Heart right ventricle (tissue), 16 donors: ENCODE results near the gene TIAL1. TPM values are rescaled to one million over a fixed set of nuclear protein-coding genes. Genes with fewer than 3 reads are reported as not detected.
A peak's percentile ranks its signal among the peaks of the same experiment; 100 is the strongest.

Experiments
- ATAC-seq, 8 donors: fragments of 200-7000 bp; cut with Tn5 transposase; one replicate each; pipeline ENCODE4 v1.9.1; 2020; ENCODE audit warnings: mild to moderate bottlenecking in 8 of 8, moderate library complexity in 8 of 8, moderate number of reproducible peaks in 1 of 8
- DNase-seq, 2 donors: peaks; one replicate each; pipeline ENCODE4 v3.0.0-alpha.2; 2020
- H3K27ac ChIP-seq, 10 donors: fragments of 200-600 bp; sonication (generic) in 2 of 10; one replicate each; pipeline versions ENCODE4 v1.5.0 to v1.8.0; 2020 to 2022; ENCODE audit warnings: mild to moderate bottlenecking in 3 of 10
- H3K27me3 ChIP-seq, 7 donors: fragments of 200-600 bp; one replicate each; pipeline ENCODE4 v1.8.0; 2021 to 2022; ENCODE audit warnings: mild to moderate bottlenecking in 2 of 7
- H3K36me3 ChIP-seq, 9 donors: fragments of 200-600 bp; sonication (generic) in 1 of 9; one replicate each; pipeline versions ENCODE4 v1.5.0 to v1.8.0; 2020 to 2022; ENCODE audit warnings: mild to moderate bottlenecking in 2 of 9
- H3K4me1 ChIP-seq, 9 donors: fragments of 200-600 bp; sonication (generic) in 1 of 9; one replicate each; pipeline versions ENCODE4 v1.5.0 to v1.8.0; 2020 to 2022; ENCODE audit warnings: mild to moderate bottlenecking in 4 of 9
- H3K4me3 ChIP-seq, 10 donors: fragments of 200-600 bp; sonication (generic) in 2 of 10; one replicate each; pipeline versions ENCODE4 v1.5.0 to v1.8.0; 2020 to 2022; ENCODE audit warnings: mild to moderate bottlenecking in 7 of 10, moderate library complexity in 2 of 10
- H3K9me3 ChIP-seq, 11 donors: fragments of 200-600 bp in 10 of 11; sonication (generic) in 2 of 11; one replicate each; pipeline versions ENCODE4 v1.5.0 to v1.8.0; 2013 to 2022; ENCODE audit warnings: mild to moderate bottlenecking in 2 of 11, control low read depth in 1 of 11, moderate library complexity in 1 of 11
- CTCF ChIP-seq, 9 donors: fragments of 200-600 bp; sonication (generic) in 2 of 9; IDR thresholded peaks; one replicate each; pipeline versions ENCODE4 v1.5.0 to v1.8.0; 2021 to 2022; ENCODE audit warnings: antibody characterized with exemption in 9 of 9, mild to moderate bottlenecking in 5 of 9, moderate library complexity in 1 of 9
- WGBS, 2 donors: extraction: QIAGEN DNeasy Blood & Tissue Kit; methylation state at CpG; one replicate each; pipeline ENCODE4 v1.1.7; 2013; ENCODE audit warnings: inconsistent platforms in 1 of 2; 5-methylcytosine and 5-hydroxymethylcytosine counted together
- intact Hi-C, 10 donors: fragments of 100-400 bp; cut with DNase I; formaldehyde crosslinking; loops; one replicate each; pipeline versions ENCODE4 v1.11.1 to v1.14.2; 2022
- polyA plus RNA-seq, 2 donors: library from polyadenylated mRNA; stranded (reverse); fragments of 200-250 nt; gene quantifications; one replicate each; pipeline ENCODE4 v1.2.3, GENCODE V29; 2013
- total RNA-seq, 10 donors: library from RNA; stranded (reverse); fragmentation: NEBNext Ultra II Directional in 3 of 10; extraction: Animal tissue kit (Norgen Biotek cat#: 25700) in 3 of 10; gene quantifications; one replicate each; pipeline versions ENCODE4 v1.2.1 to v1.2.4, GENCODE V29; 2021 to 2023
- donor health status: Arrhythmogenic right ventricular cardiomyopathy.
- donor health status: ischemic (EF 13 %, LVEDD 7.1; RV severe dilation, severe dysfunction).
- donor health status: healthy with polysubstance abuse.
- donor health status: DM: no; HTN: yes; CAD: no.
- donor health status: DM: no; HTN: no; CAD: no.
- donor health status: ischemic (EF 25% LVEDD 6.9; RV normal size, moderate dysfunction).
- donor health status: ischemic (EF 25% LVEDD 5.7; RV mildly dilated, moderate dysfunction).
- donor health status: healthy.
- donor health status: DM: yes; HTN: yes; CAD: no.
- donor health status: Ischemic cardiomyopathy.
- donor health status: ischemic (EF 35%, LVEDD 5.7; RV mildly dilated, moderate dysfunction).
- donor health status: nonischemic (EF 11% LVEDD 7.7; RV severe dilation, severe dysfunction).
- donor health status: DM: yes; HTN: yes; CAD: no.
- donor health status: PGD.
- donor health status: ischemic (EF 29% LVEDD 5.4; RV normal size, mild dysfunction).
- donor health status: nonischemic (EF 23%, LVEDD 6.1; RV moderate dilation, normal function).

The TIAL1 gene
- total and polyA plus RNA-seq, 12 donors, result 35.9 to 94.6 (median 69.9) TPM

GRCh38 chr10:119595676-119596515, 868 bp downstream of the TIAL1 start:
- H3K27me3 ChIP-seq, result no peaks in the 10 kb centered on the region
- peaks cover 0 to 4% (median 0%) of the 10 kb centered on the region in 11 donors for H3K9me3 ChIP-seq
- peaks cover 0 to 16% (median 0%) of the 10 kb centered on the region in 9 donors for H3K36me3 ChIP-seq
- TF ChIP-seq CTCF (IDR thresholded peaks at IDR 0.05), result no peak
- peak overlapping the region; percentile 72 to 94 (median 86) for H3K4me3 ChIP-seq
- peak overlapping the region; percentile 92 to 99 (median 98) for H3K27ac ChIP-seq
- ATAC-seq (peak; percentile 45 to 76 (median 54)), DNase-seq (peak; percentile 43 to 49)
- 0% methylated on average over 49 to 50 of the region's 50 CpGs for WGBS, 2 donors
- intact Hi-C loops, result loop anchor here in 6 of 10 donors (2.0 to 10.0 kb wide), 9 partner anchors 55 to 421 kb away; partner anchors contain the start of genes BAG3 (in 4 of the 6), MCMBP (in 2 of the 6), INPP5F (in 1 of the 6) and PRDX3 (in 1 of the 6)
- peaks cover 3 to 56% (median 49%) of the 10 kb centered on the region in 9 donors for H3K4me1 ChIP-seq

GRCh38 chr10:119595134-119595675, 1.6 kb downstream of the TIAL1 start:
- intact Hi-C loops, result loop anchor here in 5 of 10 donors (5.0 to 10.0 kb wide), 7 partner anchors 57 to 420 kb away; partner anchors contain the start of genes BAG3 (in 3 of the 5), MCMBP (in 2 of the 5), INPP5F (in 1 of the 5) and PRDX3 (in 1 of the 5)
- Histone ChIP-seq H3K36me3 (peaks cover 0 to 23% (median 0%) of the 10 kb centered on the region in 9 donors), H3K27me3 (no peaks in the 10 kb centered on the region), H3K4me3 (peak overlapping the region; percentile 72 to 94 (median 86)), H3K9me3 (peaks cover 0 to 4% (median 0%) of the 10 kb centered on the region in 11 donors), H3K4me1 (peaks cover 3 to 59% (median 49%) of the 10 kb centered on the region in 9 donors), H3K27ac (peak overlapping the region in 8 of 10 donors; percentile 95 to 99 (median 98))
- 20 to 26% methylated on average over 5 of the region's 5 CpGs for WGBS, 2 donors
- ATAC-seq (no peak), DNase-seq (no peak)
- TF ChIP-seq CTCF (IDR thresholded peaks at IDR 0.05), result no peak

GRCh38 chr10:119588071-119588470, 8.7 kb downstream of the TIAL1 start:
- peaks cover 0 to 37% (median 27%) of the 10 kb centered on the region in 9 donors for H3K4me1 ChIP-seq
- DNase-seq (no peak), ATAC-seq (no peak)
- H3K36me3 ChIP-seq, result peaks cover 0 to 71% (median 21%) of the 10 kb centered on the region in 9 donors
- H3K4me3 ChIP-seq, result no peak overlapping the region
- H3K9me3 ChIP-seq, result no peaks in the 10 kb centered on the region
- 93 to 97% methylated on average over 4 of the region's 4 CpGs for WGBS, 2 donors
- intact Hi-C loops, result no loop called here
- no peak overlapping the region for H3K27ac ChIP-seq
- no peaks in the 10 kb centered on the region for H3K27me3 ChIP-seq
- no peak for TF ChIP-seq CTCF (IDR thresholded peaks at IDR 0.05)

GRCh38 chr10:119578355-119578754, 18.4 kb downstream of the TIAL1 start:
- H3K9me3 ChIP-seq, result no peaks in the 10 kb centered on the region
- DNase-seq, result no peak
- WGBS, 2 donors, result 99 to 100% methylated on average over 3 of the region's 3 CpGs
- no peak overlapping the region for H3K27ac ChIP-seq
- no peaks in the 10 kb centered on the region for H3K27me3 ChIP-seq
- no peak for TF ChIP-seq CTCF (IDR thresholded peaks at IDR 0.05)
- H3K36me3 ChIP-seq, result peaks cover 0 to 100% (median 47%) of the 10 kb centered on the region in 9 donors
- no peak overlapping the region for H3K4me3 ChIP-seq
- intact Hi-C loops, result no loop called here
- ATAC-seq, result no peak
- peaks cover 0 to 17% (median 3%) of the 10 kb centered on the region in 9 donors for H3K4me1 ChIP-seq
